ENCODE results near the gene USP21.

USP21 gene

DNA sequence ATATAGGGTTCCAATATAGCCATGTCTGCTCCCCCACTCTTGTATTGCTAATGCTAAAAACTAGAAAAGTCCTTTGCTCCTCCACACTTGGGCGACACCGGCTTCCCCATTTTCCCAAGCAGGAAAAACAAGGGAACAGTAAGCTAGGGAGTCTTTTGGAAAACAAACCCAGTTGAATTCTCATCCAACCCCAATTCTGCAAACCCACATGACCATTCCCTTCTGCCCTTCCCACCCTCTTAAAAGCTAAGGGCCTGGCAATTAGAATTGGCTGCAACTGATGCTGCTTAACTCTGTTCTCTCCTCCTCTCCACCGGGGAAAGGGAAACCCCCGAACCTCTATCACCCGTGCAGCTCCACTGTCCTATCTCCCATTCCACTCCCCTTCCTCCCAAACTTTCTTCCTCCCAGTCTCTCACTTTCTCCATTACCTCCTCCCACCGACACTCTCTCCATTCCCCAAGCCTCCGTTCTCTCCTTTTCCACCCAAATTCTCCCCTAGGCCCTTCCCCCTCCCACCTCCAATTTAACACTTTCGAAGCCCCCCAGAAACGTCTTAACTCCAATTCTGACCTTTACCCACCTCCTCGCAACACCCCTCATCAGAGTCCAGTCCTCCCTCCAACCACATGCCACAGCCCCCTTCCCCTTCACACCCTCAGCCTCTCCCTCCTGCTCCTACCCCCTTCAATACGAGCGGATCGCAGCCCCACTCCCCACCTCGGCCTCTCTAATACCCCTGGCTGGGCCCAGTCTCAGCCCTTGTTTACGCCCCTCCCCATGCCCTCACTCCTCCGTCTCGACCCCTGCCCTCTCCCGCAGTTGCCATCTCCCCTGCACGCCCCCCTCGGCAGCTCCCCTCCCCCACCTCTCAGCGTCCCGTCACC is 27.5 kb upstream of the USP21 start:
- no peak for DNase-seq (ENCODE audit: low read depth, low spot score)
- peak overlapping the region; percentile 71 for H3K4me3 ChIP-seq (ENCODE audit: low read length)

- H3K4me3 ChIP-seq (ENCODE audit: low read length) = peak within 1 kb of the TSS; percentile 71
- peak; percentile 94 for DNase-seq (ENCODE audit: low read depth, low spot score)
Measured at GRCh38 chr1:161132410-161133219, 26.7 kb upstream of the USP21 start, which contains the start of gene DEDD. Gene DEDD (minus strand): TSS chr1:161132667. CDS start chr1:161124462, 8,205 bp downstream.

- H3K4me3 ChIP-seq (ENCODE audit: low read length) = peak overlapping the region; percentile 71
- no peak for DNase-seq (ENCODE audit: low read depth, low spot score)
Measured at GRCh38 chr1:161133220-161133740, 26.0 kb upstream of the USP21 start.

GRCh38 chr1:161137881-161138280 is 21.4 kb upstream of the USP21 start:
- no peak overlapping the region for H3K4me3 ChIP-seq (ENCODE audit: low read length)
- DNase-seq (ENCODE audit: low read depth, low spot score) = no peak

- H3K4me3 ChIP-seq (ENCODE audit: low read length) = no peak overlapping the region
- no peak for DNase-seq (ENCODE audit: low read depth, low spot score)
Measured at GRCh38 chr1:161138431-161138830, 20.9 kb upstream of the USP21 start.

- DNase-seq (ENCODE audit: low read depth, low spot score) = no peak
- H3K4me3 ChIP-seq (ENCODE audit: low read length) = no peak overlapping the region
Measured at GRCh38 chr1:161139766-161140165, 19.5 kb upstream of the USP21 start.

- H3K4me3 ChIP-seq (ENCODE audit: low read length) = no peak overlapping the region
- no peak for DNase-seq (ENCODE audit: low read depth, low spot score)
Measured at GRCh38 chr1:161140755-161141400, 18.4 kb upstream of the USP21 start.

DNA sequence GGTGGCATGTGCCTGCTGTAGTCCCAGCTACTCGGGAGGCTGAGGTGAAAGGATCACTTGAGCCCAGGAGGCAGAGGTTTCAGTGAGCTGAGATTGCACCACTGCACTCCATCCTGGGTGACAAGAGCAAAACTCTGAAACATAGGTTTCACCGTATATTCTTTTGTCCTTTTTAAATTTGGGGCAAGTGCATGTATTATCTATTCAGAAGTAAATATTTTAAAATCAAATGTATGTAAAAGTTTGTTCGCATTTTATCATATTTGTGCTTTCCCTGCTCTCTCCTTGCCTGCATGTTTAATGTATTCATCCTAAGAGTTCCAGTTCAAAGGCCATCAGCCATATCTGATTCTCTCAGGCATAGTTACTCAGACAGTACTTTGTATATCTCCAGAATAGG is 13.5 kb upstream of the USP21 start:
- no peak for DNase-seq (ENCODE audit: low read depth, low spot score)
- H3K4me3 ChIP-seq (ENCODE audit: low read length) = no peak overlapping the region

DNA sequence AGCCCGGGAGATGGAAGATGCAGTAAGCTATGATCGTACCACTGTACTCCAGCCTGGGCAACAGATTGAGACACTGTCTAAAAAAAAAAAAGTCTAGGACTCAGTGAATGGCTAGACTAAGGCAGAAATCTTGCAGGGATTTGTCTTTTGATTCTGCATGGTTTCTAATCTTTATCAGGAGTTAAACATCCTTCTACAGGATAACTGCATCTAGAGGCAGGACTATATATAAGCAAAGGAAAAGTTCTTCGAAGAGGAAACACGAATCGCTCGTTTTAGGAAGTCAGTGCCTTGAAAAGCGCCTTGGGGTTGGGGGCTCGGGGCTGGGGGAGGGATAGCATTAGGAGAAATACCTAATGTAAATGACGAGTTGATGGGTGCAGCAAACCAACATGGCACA is 6.1 kb upstream of the USP21 start:
- peak overlapping the region; percentile 78 for H3K4me3 ChIP-seq (ENCODE audit: low read length)
- DNase-seq (ENCODE audit: low read depth, low spot score) = no peak

DNA sequence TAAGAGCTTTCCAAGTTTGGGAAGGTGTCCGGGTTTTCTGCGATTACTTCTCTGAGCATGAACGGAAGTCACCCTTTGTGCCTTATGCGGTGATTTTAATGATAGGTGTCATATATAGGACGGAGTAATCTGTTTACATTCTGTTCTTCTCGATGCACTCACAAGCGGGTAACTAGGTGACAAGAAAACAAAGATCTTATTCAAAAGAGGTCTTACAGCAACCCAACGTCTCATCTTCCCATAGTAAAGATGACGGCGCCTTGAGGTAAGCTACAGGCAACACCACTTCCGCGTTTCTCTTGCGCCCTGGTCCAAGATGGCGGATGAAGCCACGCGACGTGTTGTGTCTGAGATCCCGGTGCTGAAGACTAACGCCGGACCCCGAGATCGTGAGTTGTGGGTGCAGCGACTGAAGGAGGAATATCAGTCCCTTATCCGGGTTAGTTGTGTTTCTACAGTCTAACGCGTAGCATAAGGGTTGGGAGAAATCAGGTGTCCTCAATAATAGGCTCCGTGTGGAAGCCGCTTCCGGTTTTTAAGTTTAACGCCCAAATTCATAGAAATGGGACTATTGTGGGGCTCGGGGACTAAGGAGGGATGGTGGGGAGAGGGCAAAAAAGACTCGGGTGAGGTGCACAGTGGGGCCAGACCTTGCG is 5.5 kb upstream of the USP21 start, which contains the start of gene UFC1:
Gene UFC1 (plus strand): TSS at position 297 of the 656 bp plus-strand sequence. CDS start 20 bp downstream, at position 317.
- DNase-seq (ENCODE audit: low read depth, low spot score) = peak; percentile 91

DNA sequence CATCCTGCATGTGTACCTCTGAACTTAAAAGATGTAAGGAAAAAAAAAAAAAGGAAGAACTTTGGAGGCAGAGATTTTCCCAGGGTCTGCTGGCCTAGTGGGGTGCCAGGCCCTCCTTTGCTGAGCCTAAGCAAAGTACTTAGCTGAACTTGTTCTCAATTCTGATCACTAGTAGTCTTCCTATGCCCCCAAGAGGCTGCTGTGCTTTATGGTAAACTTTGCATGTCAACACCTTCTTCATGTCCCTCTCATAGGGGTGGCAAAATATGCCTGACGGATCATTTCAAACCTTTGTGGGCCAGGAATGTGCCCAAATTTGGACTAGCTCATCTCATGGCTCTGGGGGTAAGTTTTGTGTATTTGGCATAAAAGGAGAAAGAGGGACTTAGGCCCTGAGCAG is 1.4 kb upstream of the USP21 start:
- H3K4me3 ChIP-seq (ENCODE audit: low read length) = no peak overlapping the region
- DNase-seq (ENCODE audit: low read depth, low spot score) = no peak

More for the DNA sequence above, 5.5 kb upstream of the USP21 start, which contains the start of gene UFC1:
- peak within 1 kb of the TSS; percentile 78 for H3K4me3 ChIP-seq (ENCODE audit: low read length)

- no peak for DNase-seq (ENCODE audit: low read depth, low spot score)
- H3K4me3 ChIP-seq (ENCODE audit: low read length) = peak overlapping the region; percentile 95
Measured at GRCh38 chr1:161158316-161159010, 837 bp upstream of the USP21 start.

- DNase-seq (ENCODE audit: low read depth, low spot score) = no peak
- H3K4me3 ChIP-seq (ENCODE audit: low read length) = peak overlapping the region; percentile 95
Measured at GRCh38 chr1:161159913-161160243, 578 bp downstream of the USP21 start.

DNA sequence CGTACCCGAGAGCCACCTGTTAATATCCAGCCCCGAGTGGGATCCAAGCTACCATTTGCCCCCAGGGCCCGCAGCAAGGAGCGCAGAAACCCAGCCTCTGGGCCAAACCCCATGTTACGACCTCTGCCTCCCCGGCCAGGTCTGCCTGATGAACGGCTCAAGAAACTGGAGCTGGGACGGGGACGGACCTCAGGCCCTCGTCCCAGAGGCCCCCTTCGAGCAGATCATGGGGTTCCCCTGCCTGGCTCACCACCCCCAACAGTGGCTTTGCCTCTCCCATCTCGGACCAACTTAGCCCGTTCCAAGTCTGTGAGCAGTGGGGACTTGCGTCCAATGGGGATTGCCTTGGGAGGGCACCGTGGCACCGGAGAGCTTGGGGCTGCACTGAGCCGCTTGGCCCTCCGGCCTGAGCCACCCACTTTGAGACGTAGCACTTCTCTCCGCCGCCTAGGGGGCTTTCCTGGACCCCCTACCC is 1.4 kb downstream of the USP21 start:
- H3K4me3 ChIP-seq (ENCODE audit: low read length) = no peak overlapping the region
- DNase-seq (ENCODE audit: low read depth, low spot score) = no peak

GRCh38 chr1:161161652-161162051 is 2.4 kb downstream of the USP21 start:
- no peak overlapping the region for H3K4me3 ChIP-seq (ENCODE audit: low read length)
- no peak for DNase-seq (ENCODE audit: low read depth, low spot score)

DNA sequence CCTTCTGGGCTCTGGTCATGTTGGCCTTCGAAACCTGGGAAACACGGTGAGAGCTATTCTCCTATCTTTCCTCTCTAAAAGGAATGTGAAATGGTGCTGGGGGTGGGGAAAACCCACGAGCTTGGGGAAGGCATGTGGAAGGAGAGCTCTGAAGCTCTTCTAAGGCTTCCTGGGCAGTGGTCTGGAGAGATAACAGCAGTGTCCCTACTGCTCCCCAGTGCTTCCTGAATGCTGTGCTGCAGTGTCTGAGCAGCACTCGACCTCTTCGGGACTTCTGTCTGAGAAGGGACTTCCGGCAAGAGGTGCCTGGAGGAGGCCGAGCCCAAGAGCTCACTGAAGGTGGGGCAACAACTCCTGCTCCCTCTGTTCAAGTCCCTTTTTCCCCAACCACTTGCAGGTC is 2.8 kb downstream of the USP21 start:
- H3K4me3 ChIP-seq (ENCODE audit: low read length) = no peak overlapping the region
- no peak for DNase-seq (ENCODE audit: low read depth, low spot score)

GRCh38 chr1:161162806-161163205 is 3.5 kb downstream of the USP21 start:
- DNase-seq (ENCODE audit: low read depth, low spot score) = no peak
- no peak overlapping the region for H3K4me3 ChIP-seq (ENCODE audit: low read length)

DNA sequence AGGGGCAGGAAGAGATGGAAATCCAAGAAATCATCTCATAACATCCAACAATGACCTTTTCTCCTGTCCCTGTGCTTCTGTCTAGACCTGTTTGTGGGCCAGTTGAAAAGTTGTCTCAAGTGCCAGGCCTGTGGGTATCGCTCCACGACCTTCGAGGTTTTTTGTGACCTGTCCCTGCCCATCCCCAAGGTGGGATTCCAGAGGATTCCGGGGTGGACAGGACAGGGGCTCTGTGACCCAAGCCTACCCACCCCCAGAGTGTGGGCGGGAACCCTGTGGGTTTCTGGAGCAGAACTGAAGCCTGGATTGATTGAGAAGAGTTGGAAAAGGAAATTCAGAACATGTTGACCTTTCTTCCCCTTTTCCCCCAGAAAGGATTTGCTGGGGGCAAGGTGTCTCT is 4.5 kb downstream of the USP21 start:
- H3K4me3 ChIP-seq (ENCODE audit: low read length) = no peak overlapping the region
- no peak for DNase-seq (ENCODE audit: low read depth, low spot score)
